ENCODE measurements around the gene DACH1. TPM values are rescaled to one million over a fixed set of nuclear protein-coding genes. Genes with fewer than 3 reads are reported as not detected.

DACH1 gene
- total RNA-seq, 1 donor from 2014 or later = 1.6 TPM

GRCh38 chr13:71522941-71523526 is 344.0 kb downstream of the DACH1 start:
- Mint-ChIP-seq H3K4me3 (ENCODE audit: unreplicated experiment) (no peak overlapping the region), H3K36me3 (ENCODE audit: low read depth, unreplicated experiment) (no peaks in the 10 kb centered on the region), H3K27ac (ENCODE audit: unreplicated experiment) (no peak overlapping the region), H3K27me3 (ENCODE audit: low read depth, unreplicated experiment) (no peaks in the 10 kb centered on the region), H3K4me1 (ENCODE audit: low read depth, unreplicated experiment) (no peaks in the 10 kb centered on the region), H3K9me3 (ENCODE audit: unreplicated experiment) (no peaks in the 10 kb centered on the region)
- DNase-seq (ENCODE audit: low read depth) (no peak), FAIRE-seq (no peak)
- H3K36me3 ChIP-seq (ENCODE audit: insufficient read depth, low read length) = no peaks in the 10 kb centered on the region
- H3K27me3 ChIP-seq (ENCODE audit: insufficient read depth, low read length) = no peaks in the 10 kb centered on the region
- no peaks in the 10 kb centered on the region for H3K79me2 ChIP-seq (ENCODE audit: insufficient read depth, low read length)
- H2AFZ ChIP-seq (ENCODE audit: low read depth, low read length) = no peak overlapping the region
- H3K4me1 ChIP-seq (ENCODE audit: insufficient read depth, low read length) = no peaks in the 10 kb centered on the region
- H4K20me1 ChIP-seq (ENCODE audit: insufficient read depth, low read length) = no peaks in the 10 kb centered on the region
- H3K9me3 ChIP-seq (ENCODE audit: insufficient read depth, low read depth, low read length) = no peaks in the 10 kb centered on the region
- H3K9ac ChIP-seq (ENCODE audit: low read length) = no peak overlapping the region
- H3K4me2 ChIP-seq (ENCODE audit: low read length) = no peak overlapping the region
- TF ChIP-seq EZH2 (IDR thresholded peaks at IDR 0.05; ENCODE audit: insufficient read depth, low read length) (no peak), CTCF (IDR thresholded peaks at IDR 0.05; ENCODE audit: insufficient read depth, low read depth, low read length) (no peak)
- no peak overlapping the region for H3K27ac ChIP-seq (ENCODE audit: low read depth, low read length)
- no peak overlapping the region for H3K4me3 ChIP-seq (ENCODE audit: insufficient read depth, low read depth, low read length)

- no peak overlapping the region for H3K4me3 Mint-ChIP-seq (ENCODE audit: unreplicated experiment)
- H3K9me3 Mint-ChIP-seq (ENCODE audit: unreplicated experiment) = no peaks in the 10 kb centered on the region
- H3K9me3 ChIP-seq (ENCODE audit: insufficient read depth, low read depth, low read length) = no peaks in the 10 kb centered on the region
These were observed 350.0 kb downstream of the DACH1 start for GRCh38 chr13:71517004-71517403.

GRCh38 chr13:71516521-71516920 is 350.5 kb downstream of the DACH1 start:
- no peak overlapping the region for H3K4me3 Mint-ChIP-seq (ENCODE audit: unreplicated experiment)
- DNase-seq (ENCODE audit: low read depth) (no peak), FAIRE-seq (no peak)
- no peaks in the 10 kb centered on the region for H3K36me3 Mint-ChIP-seq (ENCODE audit: low read depth, unreplicated experiment)
- Histone ChIP-seq H3K79me2 (ENCODE audit: insufficient read depth, low read length) (no peaks in the 10 kb centered on the region), H3K9ac (ENCODE audit: low read length) (no peak overlapping the region), H4K20me1 (ENCODE audit: insufficient read depth, low read length) (no peaks in the 10 kb centered on the region), H3K4me3 (ENCODE audit: insufficient read depth, low read depth, low read length) (no peak overlapping the region), H3K4me2 (ENCODE audit: low read length) (no peak overlapping the region), H3K27ac (ENCODE audit: low read depth, low read length) (no peak overlapping the region), H3K4me1 (ENCODE audit: insufficient read depth, low read length) (no peaks in the 10 kb centered on the region), H3K36me3 (ENCODE audit: insufficient read depth, low read length) (no peaks in the 10 kb centered on the region), H3K9me3 (ENCODE audit: insufficient read depth, low read depth, low read length) (no peaks in the 10 kb centered on the region), H2AFZ (ENCODE audit: low read depth, low read length) (no peak overlapping the region), H3K27me3 (ENCODE audit: insufficient read depth, low read length) (no peaks in the 10 kb centered on the region)
- TF ChIP-seq CTCF (IDR thresholded peaks at IDR 0.05; ENCODE audit: insufficient read depth, low read depth, low read length) (no peak), EZH2 (IDR thresholded peaks at IDR 0.05; ENCODE audit: insufficient read depth, low read length) (no peak)
- no peaks in the 10 kb centered on the region for H3K4me1 Mint-ChIP-seq (ENCODE audit: low read depth, unreplicated experiment)
- H3K27me3 Mint-ChIP-seq (ENCODE audit: low read depth, unreplicated experiment) = no peaks in the 10 kb centered on the region
- H3K27ac Mint-ChIP-seq (ENCODE audit: unreplicated experiment) = no peak overlapping the region
- no peaks in the 10 kb centered on the region for H3K9me3 Mint-ChIP-seq (ENCODE audit: unreplicated experiment)

More at GRCh38 chr13:71517004-71517403, 350.0 kb downstream of the DACH1 start:
- Histone ChIP-seq H3K9ac (ENCODE audit: low read length) (no peak overlapping the region), H3K36me3 (ENCODE audit: insufficient read depth, low read length) (no peaks in the 10 kb centered on the region), H3K4me1 (ENCODE audit: insufficient read depth, low read length) (no peaks in the 10 kb centered on the region), H3K4me2 (ENCODE audit: low read length) (no peak overlapping the region), H3K79me2 (ENCODE audit: insufficient read depth, low read length) (no peaks in the 10 kb centered on the region), H3K4me3 (ENCODE audit: insufficient read depth, low read depth, low read length) (no peak overlapping the region), H3K27me3 (ENCODE audit: insufficient read depth, low read length) (no peaks in the 10 kb centered on the region), H2AFZ (ENCODE audit: low read depth, low read length) (no peak overlapping the region), H4K20me1 (ENCODE audit: insufficient read depth, low read length) (no peaks in the 10 kb centered on the region), H3K27ac (ENCODE audit: low read depth, low read length) (no peak overlapping the region)
- no peak for TF ChIP-seq EZH2 (IDR thresholded peaks at IDR 0.05; ENCODE audit: insufficient read depth, low read length)
- H3K27ac Mint-ChIP-seq (ENCODE audit: unreplicated experiment) = no peak overlapping the region
- DNase-seq (ENCODE audit: low read depth) = no peak
- no peak for FAIRE-seq
- H3K4me1 Mint-ChIP-seq (ENCODE audit: low read depth, unreplicated experiment) = no peaks in the 10 kb centered on the region
- H3K36me3 Mint-ChIP-seq (ENCODE audit: low read depth, unreplicated experiment) = no peaks in the 10 kb centered on the region
- H3K27me3 Mint-ChIP-seq (ENCODE audit: low read depth, unreplicated experiment) = no peaks in the 10 kb centered on the region
